ENCODE data around the gene PIEZO2.

DNA sequence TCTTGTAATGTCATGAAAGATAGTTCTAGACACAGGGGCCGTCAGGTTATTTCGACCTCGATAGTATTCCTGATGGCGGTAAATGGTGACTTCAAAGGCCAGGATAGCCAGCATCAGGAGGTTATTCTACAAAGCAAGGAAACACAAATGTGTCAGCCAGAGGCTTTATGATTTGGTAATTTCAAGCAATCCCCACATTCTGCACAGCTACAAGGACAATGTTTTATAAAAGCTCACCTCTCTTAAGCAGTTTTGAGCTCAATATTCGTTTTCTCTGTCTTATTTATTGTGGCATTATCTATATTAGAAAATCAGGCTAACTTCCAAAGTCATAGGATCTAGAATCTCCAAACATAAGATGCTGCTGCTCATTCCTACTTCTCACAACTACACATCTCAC, 388.4 kb downstream of the PIEZO2 start:
- TF ChIP-seq CTCF (IDR thresholded peaks at IDR 0.05) (no peak), REST (IDR thresholded peaks at IDR 0.05; ENCODE audit: insufficient read depth in 1 of 2, low read depth in 2 of 2, low read length in 1 of 2) (no peak)

Measured in Panc1 (cell line).